ENCODE results near the gene ELF4. TPM values are rescaled to one million over a fixed set of nuclear protein-coding genes. Genes with fewer than 3 reads are reported as not detected.
A peak's percentile ranks its signal among the peaks of the same experiment; 100 is the strongest.

The ELF4 gene
- total and polyA plus RNA-seq, 9 of the 15 experiments (the other 6 are each of a cell fraction or from before 2014, with no cell fraction given), result 5.9 to 55.8 (median 25.2) TPM

GRCh38 chrX:130060122-130061069 is 49.9 kb downstream of the ELF4 start (continued):
- 0 out of 4 replicates have a peak, but pooled peaks of 1 of the 2 experiments have one; percentile 47 for TF ChIP-seq UBTF (IDR thresholded peaks at IDR 0.05; ENCODE audit: borderline replicate concordance in 1 of 2, low read depth in 2 of 2, low read length in 2 of 2)
- TF ChIP-seq DNMT1 (IDR thresholded peaks at IDR 0.05), result no peak
- TF ChIP-seq TBL1XR1 (IDR thresholded peaks at IDR 0.05; ENCODE audit: low read length in 2 of 2), result no peak
- TF ChIP-seq ZKSCAN1 (IDR thresholded peaks at IDR 0.05; ENCODE audit: low read depth, low read length), result peak; percentile 39; the same call in 1 of the 2 replicates
- TF ChIP-seq E2F4 (CRISPR knock-in tag; IDR thresholded peaks at IDR 0.05; ENCODE audit: low read depth), result peak; percentile 26; the same call in 1 of the 2 replicates
- no peak for TF ChIP-seq TCF7L2 (IDR thresholded peaks at IDR 0.05; ENCODE audit: low read depth, low read length)
- TF ChIP-seq ZBTB1 (CRISPR knock-in tag; IDR thresholded peaks at IDR 0.05; ENCODE audit: borderline replicate concordance, low read depth), result 0 out of 2 replicates have a peak, but pooled peaks have one; percentile 62
- TF ChIP-seq RCOR1 (IDR thresholded peaks at IDR 0.05; ENCODE audit: borderline replicate concordance in 1 of 2, low read depth in 2 of 2, low read length in 2 of 2), result no peak
- no peak for TF ChIP-seq TGIF2 (CRISPR knock-in tag; IDR thresholded peaks at IDR 0.05)
- TF ChIP-seq HMGXB4 (CRISPR knock-in tag; IDR thresholded peaks at IDR 0.05), result peak; percentile 91; the same call in 1 of the 2 replicates
- peak; percentile 88 for TF ChIP-seq MAX (CRISPR knock-in tag; IDR thresholded peaks at IDR 0.05)
- TF ChIP-seq FOSL1 (tag; conservative IDR thresholded peaks at IDR 0.05), result 0 out of 2 replicates have a peak, but pooled peaks have one; percentile 17
- TF ChIP-seq FOXK2 (conservative IDR thresholded peaks at IDR 0.05 in 1 of 2, IDR thresholded peaks at IDR 0.05 in 1 of 2; ENCODE audit: low read depth in 2 of 2), result no peak
- TF ChIP-seq FIP1L1 (IDR thresholded peaks at IDR 0.05; ENCODE audit: low read depth, low read length, poor library complexity, severe bottlenecking), result no peak
- TF ChIP-seq MXI1 (IDR thresholded peaks at IDR 0.05; ENCODE audit: low read depth, low read length), result no peak
- peak; percentile 85 for TF ChIP-seq ZBTB5 (IDR thresholded peaks at IDR 0.05)
- TF ChIP-seq HNRNPL (IDR thresholded peaks at IDR 0.05; ENCODE audit: low read depth, low read length), result no peak; the same call in 1 of the 2 replicates
- TF ChIP-seq ZNF133 (CRISPR knock-in tag; IDR thresholded peaks at IDR 0.05), result no peak

All from K562 (cell line).